Smooth muscle cell (in vitro differentiated cells): ENCODE measurements around the gene RIN3. TPM values are rescaled to one million over a fixed set of nuclear protein-coding genes. Genes with fewer than 3 reads are reported as not detected.

Experiments used
- DNase-seq: peaks from one replicate; lab custom pipeline; 2025; ENCODE audit not compliant: unreplicated experiment; lab: John Stamatoyannopoulos, UW
- H2AFZ ChIP-seq: fragments of 200-600 bp; sonication (generic); 2 replicates; pipeline ENCODE4 v1.6.0; 2016; ENCODE audit warnings: antibody characterized with exemption, low read depth, mild to moderate bottlenecking
- H3F3A ChIP-seq: fragments of 200-600 bp; sonication (generic); 2 replicates; pipeline ENCODE4 v1.6.0; 2017; ENCODE audit warnings: antibody characterized with exemption, low read depth
- H3K27ac ChIP-seq: fragments of 200-600 bp; sonication (generic); 2 replicates; pipeline ENCODE4 v1.5.1; 2016; ENCODE audit warnings: low read depth, mild to moderate bottlenecking
- H3K27me3 ChIP-seq: fragments of 200-600 bp; sonication (generic); 2 replicates; pipeline ENCODE4 v1.6.1; 2016; ENCODE audit warnings: low read depth, mild to moderate bottlenecking
- H3K36me3 ChIP-seq: fragments of 200-600 bp; sonication (generic); 2 replicates; pipeline ENCODE4 v1.5.1; 2016; ENCODE audit warnings: low read depth
- H3K4me1 ChIP-seq: fragments of 200-600 bp; sonication (generic); 2 replicates; pipeline ENCODE4 v1.5.1; 2016; ENCODE audit warnings: low read depth
- H3K4me2 ChIP-seq: fragments of 200-600 bp; sonication (generic); 2 replicates; pipeline ENCODE4 v1.6.0; 2016; ENCODE audit warnings: mild to moderate bottlenecking
- H3K4me3 ChIP-seq: fragments of 200-600 bp; sonication (generic); 2 replicates; pipeline ENCODE4 v1.5.1; 2016; ENCODE audit warnings: mild to moderate bottlenecking
- H3K79me2 ChIP-seq: fragments of 200-600 bp; sonication (generic); 2 replicates; pipeline ENCODE4 v1.6.0; 2016; ENCODE audit warnings: low read depth, mild to moderate bottlenecking
- H3K9ac ChIP-seq: fragments of 200-600 bp; sonication (generic); 2 replicates; pipeline ENCODE4 v1.6.0; 2016; ENCODE audit warnings: low read depth
- H3K9me3 ChIP-seq: fragments of 200-600 bp; sonication (generic); replicated peaks from 2 replicates; pipeline ENCODE4 v1.5.1; 2016; ENCODE audit warnings: low read depth
- H4K20me1 ChIP-seq: fragments of 200-600 bp; sonication (generic); 2 replicates; pipeline ENCODE4 v1.6.0; 2016; ENCODE audit warnings: low read depth
- CTCF ChIP-seq: fragments of 200-600 bp; sonication (generic); IDR thresholded peaks from 2 replicates; pipeline ENCODE4 v1.5.1; 2017; ENCODE audit warnings: borderline replicate concordance, mild to moderate bottlenecking, antibody characterized with exemption; ENCODE audit not compliant: insufficient read depth, poor library complexity, severe bottlenecking
- WGBS: methylation state at CpG from one replicate; pipeline ENCODE4 v1.1.7; 2016; ENCODE audit warnings: low lambda C conversion rate; 5-methylcytosine and 5-hydroxymethylcytosine counted together
- polyA plus RNA-seq: library from polyadenylated mRNA; unstranded; fragments of >200 nt; fragmentation: Nextera tagmentation; extraction: Ambion mirVana; gene quantifications from 2 replicates; pipeline ENCODE4 v1.2.1, GENCODE V29; 2016
- total RNA-seq: library from RNA; depleted of rRNA; stranded (reverse); fragments of >200 nt; gene quantifications from 2 replicates; pipeline ENCODE4 v1.2.3, GENCODE V29; 2014

RIN3 gene
- total and polyA plus RNA-seq, 2 experiments from 2014 or later: 2.7 to 3.8 TPM

DNA sequence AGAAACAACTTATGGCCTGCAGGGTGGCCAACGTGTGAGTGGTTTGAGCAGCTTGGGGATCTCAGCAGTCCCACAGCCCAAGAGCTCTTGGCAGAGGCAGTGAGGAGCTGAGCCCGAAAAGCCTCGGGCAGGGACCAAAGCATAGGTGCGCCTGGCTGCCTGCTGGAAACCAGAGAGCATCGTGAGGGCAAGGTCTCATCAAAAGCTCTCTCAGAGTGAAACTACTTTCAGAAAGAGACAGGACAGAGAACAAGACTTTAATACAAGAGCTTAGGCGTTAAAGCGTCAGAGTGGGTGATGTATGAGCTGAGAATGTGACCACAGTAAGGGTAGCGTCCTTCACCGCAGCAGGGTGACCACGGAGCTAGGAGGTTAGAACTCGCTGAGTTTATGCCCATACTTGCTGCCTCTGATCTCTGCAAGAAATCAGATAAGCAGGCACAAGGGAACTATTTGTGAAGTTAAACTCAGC, 204.0 kb downstream of the RIN3 start:
- Histone ChIP-seq H3K4me2 (no peak overlapping the region), H3K79me2 (peaks cover 7% of the 10 kb centered on the region), H3K4me3 (no peak overlapping the region), H2AFZ (no peak overlapping the region), H3K27me3 (no peaks in the 10 kb centered on the region), H4K20me1 (peaks cover 15% of the 10 kb centered on the region), H3K27ac (peak overlapping the region; percentile 42), H3K9me3 (no peaks in the 10 kb centered on the region), H3K4me1 (no peaks in the 10 kb centered on the region), H3K9ac (no peak overlapping the region), H3F3A (peaks cover 3% of the 10 kb centered on the region), H3K36me3 (no peaks in the 10 kb centered on the region)
- no peak for DNase-seq
- TF ChIP-seq CTCF: no peak
- 50% methylated on average over 11 of the region's 11 CpGs for whole genome bisulfite sequencing

GRCh38 chr14:92718664-92719063, 205.1 kb downstream of the RIN3 start:
- Histone ChIP-seq H3K9ac (no peak overlapping the region), H3K27me3 (no peaks in the 10 kb centered on the region), H2AFZ (no peak overlapping the region), H3K4me1 (no peaks in the 10 kb centered on the region), H3K27ac (no peak overlapping the region), H3K4me2 (no peak overlapping the region), H3K79me2 (peaks cover 7% of the 10 kb centered on the region), H4K20me1 (peaks cover 15% of the 10 kb centered on the region), H3K36me3 (no peaks in the 10 kb centered on the region), H3F3A (peaks cover 3% of the 10 kb centered on the region), H3K9me3 (no peaks in the 10 kb centered on the region), H3K4me3 (no peak overlapping the region)
- DNase-seq: no peak
- TF ChIP-seq CTCF: no peak
- WGBS: 94% methylated on average over 8 of the region's 8 CpGs

GRCh38 chr14:92719421-92719820, 205.8 kb downstream of the RIN3 start:
- peaks cover 15% of the 10 kb centered on the region for H4K20me1 ChIP-seq
- H3K79me2 ChIP-seq: peaks cover 7% of the 10 kb centered on the region
- no peak overlapping the region for H3K9ac ChIP-seq
- WGBS: 89% methylated on average over 2 of the region's 2 CpGs
- no peaks in the 10 kb centered on the region for H3K27me3 ChIP-seq
- H3F3A ChIP-seq: peaks cover 3% of the 10 kb centered on the region
- H3K4me3 ChIP-seq: no peak overlapping the region
- no peak overlapping the region for H2AFZ ChIP-seq
- H3K9me3 ChIP-seq: no peaks in the 10 kb centered on the region
- no peak overlapping the region for H3K4me2 ChIP-seq
- no peak for DNase-seq
- no peaks in the 10 kb centered on the region for H3K4me1 ChIP-seq
- H3K36me3 ChIP-seq: no peaks in the 10 kb centered on the region
- peak overlapping the region; percentile 21 for H3K27ac ChIP-seq
- no peak for TF ChIP-seq CTCF

DNA sequence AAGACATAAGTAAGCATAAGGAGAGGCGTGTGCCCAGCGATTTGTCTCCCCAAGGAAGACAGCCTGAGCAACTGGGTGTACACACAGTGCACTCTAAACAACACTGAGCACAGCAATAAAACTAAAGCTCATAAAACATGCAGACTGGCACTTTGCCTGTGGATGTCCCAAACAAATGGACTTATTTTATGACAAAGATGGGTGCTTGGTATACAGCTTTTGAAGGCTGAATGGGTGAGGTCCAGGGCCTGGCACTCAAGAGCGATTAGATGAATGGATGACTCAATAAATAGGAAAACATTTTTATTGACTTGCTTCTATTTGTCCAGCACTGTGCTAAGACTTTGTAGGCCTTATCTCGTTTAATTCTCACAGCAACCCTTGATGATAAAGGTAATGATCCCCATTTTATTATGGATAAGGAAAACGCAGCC, 206.3 kb downstream of the RIN3 start:
- peaks cover 3% of the 10 kb centered on the region for H3F3A ChIP-seq
- H3K4me2 ChIP-seq: no peak overlapping the region
- H3K4me3 ChIP-seq: no peak overlapping the region
- H3K27ac ChIP-seq: peak overlapping the region; percentile 21
- no peak overlapping the region for H2AFZ ChIP-seq
- no peak overlapping the region for H3K9ac ChIP-seq
- H3K36me3 ChIP-seq: no peaks in the 10 kb centered on the region
- peaks cover 15% of the 10 kb centered on the region for H4K20me1 ChIP-seq
- no peaks in the 10 kb centered on the region for H3K27me3 ChIP-seq
- H3K79me2 ChIP-seq: peaks cover 7% of the 10 kb centered on the region
- 82% methylated on average over 5 of the region's 5 CpGs for WGBS
- H3K4me1 ChIP-seq: no peaks in the 10 kb centered on the region
- DNase-seq: no peak
- no peaks in the 10 kb centered on the region for H3K9me3 ChIP-seq
- TF ChIP-seq CTCF: no peak
